Thyroid gland (tissue), 4 donors: ENCODE results near the gene PPP2R2C. TPM values are rescaled to one million over a fixed set of nuclear protein-coding genes. Genes with fewer than 3 reads are reported as not detected.
A peak's percentile ranks its signal among the peaks of the same experiment; 100 is the strongest.

Experiments used
- DNase-seq, 2 donors: peaks; one replicate each; pipeline ENCODE4 v3.0.0-alpha.2; 2019
- H3K27ac ChIP-seq, 3 donors: fragments of 200-600 bp; sonication (generic); 1 replicate in 2 of 3; 2 replicates in 1 of 3; pipeline ENCODE4 v1.5.1; 2016 to 2019; ENCODE audit warnings: mild to moderate bottlenecking in 1 of 3, moderate library complexity in 1 of 3
- H3K27me3 ChIP-seq: fragments of 200-600 bp; sonication (generic); one replicate; pipeline ENCODE4 v1.5.1; 2019
- H3K36me3 ChIP-seq, 2 donors: fragments of 200-600 bp; sonication (generic); one replicate each; pipeline ENCODE4 v1.5.1; 2016 to 2019
- H3K4me1 ChIP-seq, 2 donors: fragments of 200-600 bp; sonication (generic); one replicate each; pipeline ENCODE4 v1.5.1; 2017 to 2019
- H3K4me3 ChIP-seq, 3 donors: fragments of 200-600 bp; sonication (generic); replicated peaks in 1 of 3; 1 replicate in 2 of 3; 2 replicates in 1 of 3; pipeline ENCODE4 v1.5.1; 2016; ENCODE audit warnings: mild to moderate bottlenecking in 1 of 3
- H3K9me3 ChIP-seq: fragments of 200-600 bp; sonication (generic); one replicate; pipeline ENCODE4 v1.5.1; 2017
- CTCF ChIP-seq, 6 experiments: fragments of 200-600 bp in 3 of 6; fragments of 450-650 bp in 3 of 6; sonication (generic) in 3 of 6; IDR thresholded peaks; one replicate each; pipeline ENCODE4 v1.5.1; 2016 to 2019; ENCODE audit warnings: antibody characterized with exemption in 6 of 6, mild to moderate bottlenecking in 2 of 6, inconsistent platforms in 1 of 6, moderate library complexity in 1 of 6
- POLR2A ChIP-seq, 2 donors: fragments of 450-650 bp; IDR thresholded peaks; one replicate each; pipeline ENCODE4 v1.6.1; 2017; ENCODE audit warnings: antibody characterized with exemption in 2 of 2, mild to moderate bottlenecking in 2 of 2, moderate library complexity in 1 of 2
- WGBS, 2 donors: methylation state at CpG; one replicate each; pipeline ENCODE4 v1.1.5; 2017; 5-methylcytosine and 5-hydroxymethylcytosine counted together
- intact Hi-C: fragments of 100-400 bp; cut with DNase I; formaldehyde crosslinking; loops from one replicate; pipeline ENCODE4 v1.15.1; 2023
- total RNA-seq, 4 donors: library from RNA; depleted of rRNA; stranded (reverse); fragments of >200 nt; gene quantifications; one replicate each; pipeline ENCODE4 v1.2.3, GENCODE V29; 2016

PPP2R2C gene
- total RNA-seq, 4 donors from 2014 or later, result 0.15 to 1.5 (median 0.33) TPM; not detected in 1

DNA sequence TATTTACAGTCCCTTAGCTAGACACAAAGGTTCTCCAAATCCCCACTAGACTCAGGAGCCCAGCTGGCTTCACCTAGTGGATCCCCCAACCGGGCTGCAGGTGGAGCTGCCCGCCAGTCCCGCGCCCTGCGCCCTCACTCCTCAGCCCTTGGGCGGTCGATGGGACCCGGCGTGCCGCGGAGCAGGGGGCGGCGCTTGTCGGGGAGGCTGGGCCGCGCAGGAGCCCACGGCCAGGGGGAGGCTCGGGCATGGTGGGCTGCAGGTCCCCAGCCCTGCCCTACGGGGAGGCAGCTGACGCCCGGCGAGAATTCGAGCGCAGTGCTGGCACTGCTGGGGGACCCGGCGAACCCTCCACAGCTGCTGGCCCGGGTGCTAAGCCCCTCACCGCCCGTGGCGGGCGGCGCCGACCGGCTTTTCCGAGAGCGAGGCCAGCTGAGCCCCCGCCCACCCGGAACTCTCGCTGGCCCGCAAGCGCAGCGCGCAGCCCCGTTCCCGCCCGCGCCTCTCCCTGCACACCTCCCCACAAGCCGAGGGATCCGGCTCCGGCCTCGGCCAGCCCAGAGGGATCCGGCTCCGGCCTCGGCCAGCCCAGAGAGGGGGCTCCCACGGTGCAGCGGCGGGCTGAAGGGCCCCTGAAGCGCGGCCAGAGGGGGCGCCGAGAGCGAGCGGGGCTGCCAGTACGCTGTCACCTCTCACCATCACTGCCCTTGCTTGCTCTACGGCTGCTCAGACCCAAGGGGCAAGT is 163.3 kb downstream of the PPP2R2C start:
- 29 to 38% methylated on average over 2 to 11 of the region's 65 CpGs for WGBS, 2 donors
- H3K27ac ChIP-seq, result peak overlapping the region in 1 of 3 donors; percentile 3
- H3K4me1 ChIP-seq, result peaks cover 5 to 9% of the 10 kb centered on the region in 2 donors
- peak overlapping the region in 2 of 3 donors; percentile 12 to 32 for H3K4me3 ChIP-seq
- TF ChIP-seq POLR2A (IDR thresholded peaks at IDR 0.05) (no peak), CTCF (IDR thresholded peaks at IDR 0.05) (peak in 3 of 6 experiments; percentile 12 to 24 (median 15))
- DNase-seq, result peak; percentile 54 to 56
- no peaks in the 10 kb centered on the region for H3K27me3 ChIP-seq
- no peaks in the 10 kb centered on the region for H3K9me3 ChIP-seq
- intact Hi-C loops, result no loop called here
- peaks cover 0 to 3% of the 10 kb centered on the region in 2 donors for H3K36me3 ChIP-seq

DNA sequence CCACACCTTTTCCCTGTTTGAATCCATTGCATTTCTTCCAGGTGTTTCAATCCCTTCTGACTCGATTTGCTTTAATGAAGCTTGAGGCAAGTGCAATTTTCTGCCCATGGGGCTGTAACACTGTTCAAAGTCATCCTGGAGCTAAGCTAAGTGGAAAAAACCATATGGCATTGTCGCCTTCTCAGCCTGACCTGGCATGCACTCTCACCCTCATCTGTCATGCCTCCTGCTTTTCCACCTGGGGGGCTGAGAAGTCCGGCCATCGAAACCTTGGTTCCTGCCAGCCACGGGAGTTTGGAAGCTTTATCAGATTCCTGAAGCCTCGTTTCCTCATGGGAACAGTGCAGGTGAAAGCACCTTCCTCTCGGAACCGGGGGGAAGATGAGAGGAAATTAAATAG is 164.5 kb downstream of the PPP2R2C start:
- intact Hi-C loops, result no loop called here
- no peaks in the 10 kb centered on the region for H3K9me3 ChIP-seq

GRCh38 chr4:6307230-6307629 is 165.2 kb downstream of the PPP2R2C start:
- Histone ChIP-seq H3K9me3 (no peaks in the 10 kb centered on the region), H3K27ac (no peak overlapping the region), H3K36me3 (peaks cover 11 to 20% of the 10 kb centered on the region in 2 donors), H3K4me1 (peaks cover 5 to 9% of the 10 kb centered on the region in 2 donors), H3K27me3 (no peaks in the 10 kb centered on the region), H3K4me3 (no peak overlapping the region)
- intact Hi-C loops, result no loop called here
- TF ChIP-seq POLR2A (IDR thresholded peaks at IDR 0.05), result no peak
- TF ChIP-seq CTCF (IDR thresholded peaks at IDR 0.05), result no peak
- DNase-seq, result no peak
- WGBS, 2 donors, result 74 to 87% methylated on average over 8 to 11 of the region's 12 CpGs

More for the DNA sequence above, 164.5 kb downstream of the PPP2R2C start:
- no peak overlapping the region for H3K4me3 ChIP-seq
- TF ChIP-seq POLR2A (IDR thresholded peaks at IDR 0.05), result no peak
- no peak for TF ChIP-seq CTCF (IDR thresholded peaks at IDR 0.05)
- DNase-seq, result no peak
- peaks cover 4 to 13% of the 10 kb centered on the region in 2 donors for H3K36me3 ChIP-seq
- H3K4me1 ChIP-seq, result peaks cover 5 to 9% of the 10 kb centered on the region in 2 donors
- no peak overlapping the region for H3K27ac ChIP-seq
- no peaks in the 10 kb centered on the region for H3K27me3 ChIP-seq
- 76 to 80% methylated on average over 8 of the region's 8 CpGs for WGBS, 2 donors

DNA sequence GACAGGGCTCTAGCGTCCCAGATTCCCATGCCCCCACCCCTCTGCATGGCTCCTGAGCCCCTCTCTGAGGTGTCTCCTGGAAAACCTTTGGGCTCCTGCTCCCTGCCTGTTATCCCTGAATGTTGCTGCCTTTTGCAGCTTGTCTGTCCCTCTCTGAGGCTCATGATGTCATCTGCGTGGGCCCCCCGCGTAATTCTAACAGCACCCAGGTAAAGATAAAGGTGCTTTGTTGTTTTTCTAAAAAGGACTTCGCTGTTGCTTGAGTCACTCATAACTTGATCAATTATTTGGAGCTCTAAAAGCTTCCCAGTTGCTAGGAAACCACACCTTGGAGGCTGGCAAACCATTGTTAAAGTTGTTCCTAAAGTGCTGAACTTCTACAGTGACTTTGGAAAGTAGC is 166.1 kb downstream of the PPP2R2C start:
- TF ChIP-seq CTCF (IDR thresholded peaks at IDR 0.05), result no peak
- TF ChIP-seq POLR2A (IDR thresholded peaks at IDR 0.05), result no peak
- intact Hi-C loops, result no loop called here
- Histone ChIP-seq H3K36me3 (peaks cover 20 to 29% of the 10 kb centered on the region in 2 donors), H3K9me3 (no peaks in the 10 kb centered on the region), H3K4me3 (no peak overlapping the region), H3K4me1 (peaks cover 5 to 9% of the 10 kb centered on the region in 2 donors), H3K27ac (no peak overlapping the region), H3K27me3 (no peaks in the 10 kb centered on the region)
- 82 to 91% methylated on average over 5 of the region's 5 CpGs for WGBS, 2 donors
- DNase-seq, result no peak

GRCh38 chr4:6303943-6304342 is 168.5 kb downstream of the PPP2R2C start:
- 94 to 96% methylated on average over 10 to 12 of the region's 12 CpGs for WGBS, 2 donors
- intact Hi-C loops, result no loop called here
- Histone ChIP-seq H3K36me3 (peaks cover 32 to 42% of the 10 kb centered on the region in 2 donors), H3K4me1 (peaks cover 0 to under 1% of the 10 kb centered on the region in 2 donors), H3K27me3 (no peaks in the 10 kb centered on the region), H3K9me3 (no peaks in the 10 kb centered on the region), H3K4me3 (no peak overlapping the region), H3K27ac (no peak overlapping the region)
- DNase-seq, result no peak
- no peak for TF ChIP-seq CTCF (IDR thresholded peaks at IDR 0.05)
- no peak for TF ChIP-seq POLR2A (IDR thresholded peaks at IDR 0.05)
